Forelimb muscle (tissue), 1 donor: ENCODE data around the gene ST6GALNAC6. TPM values are rescaled to one million over a fixed set of nuclear protein-coding genes. Genes with fewer than 3 reads are reported as not detected.
"Not testable (repeated sequence)": the region's sequence is repeated elsewhere in the genome, so short reads cannot be mapped to it uniquely, and the experiment has no call there.

Experiments
- DNase-seq: peaks from one replicate; pipeline ENCODE4 v3.0.0-alpha.2; 2013; ENCODE audit warnings: low read depth
- polyA plus RNA-seq: library from polyadenylated mRNA; unstranded; fragments of 120-200 nt; gene quantifications from one replicate; pipeline ENCODE4 v1.2.1, GENCODE V29; 2013; ENCODE audit not compliant: insufficient read length

Gene ST6GALNAC6
- polyA plus RNA-seq, 1 donor = 53.3 TPM

DNA sequence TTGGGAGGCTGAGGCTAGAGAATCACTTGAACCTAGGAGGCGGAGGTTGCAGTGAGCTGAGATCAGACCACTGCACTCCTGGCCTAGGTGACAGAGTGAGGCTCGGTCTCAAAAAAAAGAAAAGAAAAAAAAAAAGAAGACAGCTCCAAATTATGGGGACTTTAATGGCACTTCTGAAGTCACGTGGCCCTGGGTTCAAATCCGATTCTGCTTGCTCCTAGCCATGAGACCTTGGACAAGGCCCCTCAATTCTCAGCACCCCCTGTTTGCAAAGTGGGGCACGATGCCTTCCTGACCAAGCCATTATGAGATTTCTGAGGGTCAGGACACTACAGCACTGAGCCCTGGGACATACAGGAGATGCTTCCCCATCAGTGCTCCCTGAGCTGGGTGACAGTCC, 43.9 kb downstream of the ST6GALNAC6 start:
- no peak for DNase-seq

- DNase-seq = no peak
These were observed 44.4 kb downstream of the ST6GALNAC6 start for GRCh38 chr9:127854960-127855359.

DNA sequence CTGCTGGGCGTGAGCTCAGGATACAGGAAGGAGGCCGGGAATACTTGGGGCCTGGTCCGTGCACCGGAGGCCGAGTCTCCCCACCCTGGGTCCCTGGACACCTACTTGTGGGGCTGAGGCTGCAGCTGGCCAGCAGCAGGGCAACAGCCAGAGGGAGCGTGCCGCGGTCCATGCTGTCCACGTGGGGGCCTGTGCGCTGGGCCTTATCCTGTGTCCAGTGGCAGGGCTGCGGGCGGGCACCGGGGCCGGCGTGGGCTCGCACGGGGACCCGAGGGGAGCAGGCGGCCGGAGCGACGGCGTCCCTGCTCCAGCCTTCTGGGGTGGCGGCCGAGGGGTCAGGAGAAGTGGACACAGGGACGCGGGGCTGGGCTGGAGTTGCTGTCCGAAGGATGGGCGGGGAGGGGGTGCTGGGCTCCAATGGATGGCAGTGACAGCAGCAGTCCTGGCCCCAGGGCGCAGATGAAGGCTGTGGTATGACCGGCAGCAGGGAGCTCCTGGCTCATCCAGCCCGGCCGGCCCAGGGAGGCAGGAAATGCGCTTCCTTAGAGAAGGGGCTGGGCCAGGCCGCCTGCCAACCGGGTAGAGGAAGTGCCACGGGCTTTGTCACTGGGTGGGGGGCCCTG, 45.1 kb downstream of the ST6GALNAC6 start, which contains the start of gene ENG:
Gene ENG, minus strand, starts transcription at position 475 of the 623 bp plus-strand sequence. Its CDS starts 303 bp downstream, at position 172.
- no peak for DNase-seq

DNA sequence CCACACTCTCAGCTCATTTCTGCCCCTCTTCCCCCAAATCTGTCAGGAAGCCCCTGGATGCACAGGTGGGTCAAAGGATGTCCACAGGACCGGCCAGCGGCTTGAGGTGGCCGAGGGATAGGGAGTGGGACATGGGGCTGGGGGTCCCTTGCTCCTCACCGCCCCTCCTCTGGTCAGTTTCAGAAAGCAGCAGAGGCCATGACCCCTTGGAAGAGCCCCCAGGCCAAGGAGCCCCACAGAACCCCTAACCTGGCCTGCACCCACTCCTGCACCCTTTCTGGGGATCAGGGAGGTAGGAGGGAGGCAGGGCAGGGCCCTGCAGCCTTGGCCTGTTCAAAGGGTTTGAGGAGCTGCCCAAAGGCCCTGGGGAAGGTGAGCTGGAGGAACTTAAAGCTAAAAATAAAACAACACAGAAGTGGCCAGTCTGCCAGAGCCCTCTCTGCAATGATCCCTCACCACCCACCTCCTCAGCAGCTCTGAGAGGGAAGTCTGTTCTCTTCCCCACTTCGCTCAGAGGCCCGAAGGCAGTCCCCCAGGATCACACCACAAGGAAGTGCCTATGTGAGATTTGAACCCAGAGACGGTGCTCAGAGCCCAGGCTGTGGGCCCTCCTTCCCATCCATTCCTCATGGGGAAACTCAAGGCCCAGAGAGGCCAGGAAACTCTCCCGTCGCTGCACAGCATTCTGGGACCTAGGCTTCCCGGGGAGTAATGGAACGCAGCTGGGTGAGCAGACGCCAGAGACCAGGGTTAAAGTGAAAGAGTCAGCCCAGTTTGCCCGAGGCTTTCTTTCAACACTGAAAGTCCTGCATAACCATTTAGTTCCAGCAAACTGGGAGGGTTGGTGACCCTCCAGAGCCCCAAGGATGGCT, 45.9 kb downstream of the ST6GALNAC6 start:
- DNase-seq = no peak

GRCh38 chr9:127852829-127853228, 46.6 kb downstream of the ST6GALNAC6 start:
- no peak for DNase-seq

GRCh38 chr9:127850286-127850830, 49.0 kb downstream of the ST6GALNAC6 start:
- DNase-seq = no peak

GRCh38 chr9:127848756-127849504, 50.5 kb downstream of the ST6GALNAC6 start:
- DNase-seq = no peak

DNA sequence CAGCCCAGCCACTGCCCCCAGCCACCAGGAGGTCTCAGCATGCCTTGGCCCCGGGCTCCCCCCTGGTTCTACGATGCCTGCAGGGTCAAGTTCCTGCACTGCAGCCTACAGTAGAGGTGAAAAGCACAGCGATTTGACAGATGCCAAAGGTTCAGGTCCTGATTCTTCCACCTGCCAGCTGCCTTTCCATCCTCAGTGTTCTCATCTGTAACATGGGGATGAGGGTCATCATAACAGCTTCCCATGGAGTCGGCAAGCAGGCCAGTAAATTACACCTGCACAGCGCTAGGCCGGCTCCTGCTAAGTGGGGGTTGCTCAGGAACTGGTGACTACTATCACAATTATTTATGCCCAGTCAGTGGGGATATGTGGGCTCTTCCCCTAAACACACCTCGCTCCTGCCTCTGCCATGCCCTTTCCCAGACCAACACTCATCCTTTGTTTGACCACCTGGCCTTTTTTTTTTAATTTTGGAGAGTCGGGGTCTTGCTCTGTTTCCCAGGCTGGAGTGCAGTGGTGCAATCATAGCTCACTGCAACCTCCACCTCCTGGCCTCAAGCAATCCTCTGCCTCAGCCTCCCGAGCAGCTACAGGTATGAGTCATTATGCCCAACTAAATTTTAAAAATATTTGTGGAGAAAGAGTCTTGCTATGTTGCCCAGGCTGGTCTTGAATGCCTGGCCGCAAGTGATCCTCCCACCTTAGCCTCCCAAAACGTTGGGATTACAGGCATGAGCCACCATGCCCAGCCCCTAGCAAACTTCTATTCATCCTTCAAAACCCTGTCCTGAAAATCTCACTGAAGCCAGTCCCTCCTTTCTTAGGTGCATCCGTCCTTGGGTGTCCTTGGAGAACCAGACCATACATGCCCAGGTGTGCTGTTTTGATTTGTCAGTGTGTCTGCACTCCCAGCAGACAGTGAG, 51.3 kb downstream of the ST6GALNAC6 start:
- DNase-seq = no peak

GRCh38 chr9:127847178-127847510, 52.3 kb downstream of the ST6GALNAC6 start:
- no peak for DNase-seq

- no peak for DNase-seq
These were observed 52.8 kb downstream of the ST6GALNAC6 start for GRCh38 chr9:127846443-127847177.

- not testable (repeated sequence) for DNase-seq
These were observed 53.8 kb downstream of the ST6GALNAC6 start for GRCh38 chr9:127845619-127846018.

- no peak for DNase-seq
These were observed 54.5 kb downstream of the ST6GALNAC6 start for GRCh38 chr9:127844821-127845359.

- DNase-seq = no peak
These were observed 58.1 kb downstream of the ST6GALNAC6 start for GRCh38 chr9:127841087-127841835.

DNA sequence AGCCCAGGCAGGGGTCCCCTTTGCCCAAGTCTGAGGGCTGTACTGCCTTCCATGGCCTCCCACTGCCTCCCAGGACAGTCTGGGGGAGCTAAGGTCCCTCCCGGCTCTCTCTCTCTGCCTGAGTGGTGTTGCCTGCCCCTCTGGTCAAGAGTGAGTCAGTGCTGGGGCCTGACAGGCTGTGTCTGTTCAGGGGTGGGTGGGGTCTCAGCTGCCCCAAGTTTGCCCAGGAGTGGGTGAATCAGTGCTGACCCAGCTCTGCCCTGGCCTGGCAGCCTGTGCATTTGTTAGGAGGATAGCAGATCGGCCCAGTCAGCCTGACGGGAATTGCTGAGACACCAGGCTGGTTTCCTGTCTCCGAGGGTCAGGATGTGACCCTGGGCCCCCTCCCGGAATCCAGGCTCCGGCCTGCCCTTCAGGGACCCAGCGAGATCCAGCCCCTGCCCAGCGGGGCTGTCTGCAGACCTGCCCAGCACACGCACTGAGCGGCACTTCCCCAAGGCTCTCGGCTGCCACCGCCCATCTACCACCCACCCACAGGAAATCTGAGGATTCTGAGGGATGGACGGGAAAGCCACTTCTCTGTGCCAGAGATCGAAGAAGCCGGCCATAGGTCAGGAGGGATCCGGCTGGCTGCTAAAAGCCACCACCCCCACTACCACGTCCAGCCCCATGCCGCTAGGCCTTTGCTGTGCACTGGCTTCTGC, 60.9 kb downstream of the ST6GALNAC6 start:
- no peak for DNase-seq

GRCh38 chr9:127837346-127837745, 62.1 kb downstream of the ST6GALNAC6 start:
- no peak for DNase-seq

GRCh38 chr9:127836561-127836960, 62.8 kb downstream of the ST6GALNAC6 start:
- not testable (repeated sequence) for DNase-seq

DNA sequence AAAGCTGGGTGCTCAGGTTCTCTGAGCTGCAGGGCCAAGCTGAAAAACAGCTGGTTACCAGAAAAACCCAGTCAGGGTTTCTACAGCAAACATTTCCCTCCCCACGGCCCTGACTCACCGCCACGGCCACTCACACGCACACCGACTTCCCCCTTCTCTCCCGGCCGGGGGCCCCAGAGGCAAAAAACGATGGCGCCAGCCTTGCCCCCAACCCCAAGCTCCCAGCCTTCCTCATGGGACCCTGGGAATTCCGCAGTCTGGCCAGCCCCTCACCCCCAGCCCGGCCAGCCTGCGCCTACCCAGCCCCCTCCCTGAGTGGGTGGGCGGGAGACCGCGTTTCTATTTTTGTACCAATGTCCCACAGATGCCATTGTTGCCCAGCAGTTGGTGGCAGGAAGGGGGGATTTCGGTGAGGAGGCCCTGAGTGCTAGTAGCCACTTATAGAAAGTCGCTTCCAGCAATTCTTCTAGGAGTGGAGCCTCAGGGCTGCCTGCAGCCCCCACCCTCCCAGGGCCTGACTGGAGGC, 63.3 kb downstream of the ST6GALNAC6 start:
- DNase-seq = no peak
